Activated CD4-positive, CD25-positive, alpha-beta regulatory T cell treated with anti-CD3 and anti-CD28 coated beads, Interleukin-2, amount 50 U/mL, for 72 hours (primary cell): ENCODE results near the gene BFSP2.
"Not testable (repeated sequence)": the region's sequence is repeated elsewhere in the genome, so short reads cannot be mapped to it uniquely, and the experiment has no call there.

ENCODE experiments used
- DNase-seq: peaks from one replicate; pipeline ENCODE4 v3.0.0; 2021

Gene BFSP2

GRCh38 chr3:133487920-133488540, 88.2 kb downstream of the BFSP2 start:
- peak; percentile 49 for DNase-seq

DNA sequence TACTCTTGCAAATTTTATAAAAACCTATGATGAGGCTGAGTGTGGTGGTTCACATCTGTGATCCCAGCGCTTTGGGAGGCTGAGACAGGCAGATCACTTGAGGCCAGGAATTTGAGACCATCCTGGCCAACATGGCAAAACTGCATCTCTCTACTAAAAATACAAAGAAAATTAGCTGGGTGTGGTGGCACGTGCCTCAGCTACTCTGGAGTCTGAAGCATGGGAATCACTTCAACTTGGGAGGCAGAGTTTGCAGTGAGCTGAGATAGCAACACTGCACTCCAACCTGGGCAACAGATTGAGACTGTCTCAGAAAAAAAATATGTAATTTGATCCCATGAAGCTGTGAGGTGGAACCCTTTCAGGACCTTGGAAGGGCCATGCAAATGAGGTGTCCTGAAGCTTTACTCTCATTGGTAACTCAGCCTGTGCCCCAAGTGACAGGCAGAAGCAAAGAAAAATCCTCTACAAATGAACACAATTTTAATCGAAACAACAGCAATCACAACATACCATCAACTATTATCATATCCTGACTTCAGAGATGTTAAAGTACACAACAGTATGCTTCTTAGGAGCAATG, 89.0 kb downstream of the BFSP2 start:
- no peak for DNase-seq

- no peak for DNase-seq
Observed at GRCh38 chr3:133489466-133490085, 89.7 kb downstream of the BFSP2 start.

DNA sequence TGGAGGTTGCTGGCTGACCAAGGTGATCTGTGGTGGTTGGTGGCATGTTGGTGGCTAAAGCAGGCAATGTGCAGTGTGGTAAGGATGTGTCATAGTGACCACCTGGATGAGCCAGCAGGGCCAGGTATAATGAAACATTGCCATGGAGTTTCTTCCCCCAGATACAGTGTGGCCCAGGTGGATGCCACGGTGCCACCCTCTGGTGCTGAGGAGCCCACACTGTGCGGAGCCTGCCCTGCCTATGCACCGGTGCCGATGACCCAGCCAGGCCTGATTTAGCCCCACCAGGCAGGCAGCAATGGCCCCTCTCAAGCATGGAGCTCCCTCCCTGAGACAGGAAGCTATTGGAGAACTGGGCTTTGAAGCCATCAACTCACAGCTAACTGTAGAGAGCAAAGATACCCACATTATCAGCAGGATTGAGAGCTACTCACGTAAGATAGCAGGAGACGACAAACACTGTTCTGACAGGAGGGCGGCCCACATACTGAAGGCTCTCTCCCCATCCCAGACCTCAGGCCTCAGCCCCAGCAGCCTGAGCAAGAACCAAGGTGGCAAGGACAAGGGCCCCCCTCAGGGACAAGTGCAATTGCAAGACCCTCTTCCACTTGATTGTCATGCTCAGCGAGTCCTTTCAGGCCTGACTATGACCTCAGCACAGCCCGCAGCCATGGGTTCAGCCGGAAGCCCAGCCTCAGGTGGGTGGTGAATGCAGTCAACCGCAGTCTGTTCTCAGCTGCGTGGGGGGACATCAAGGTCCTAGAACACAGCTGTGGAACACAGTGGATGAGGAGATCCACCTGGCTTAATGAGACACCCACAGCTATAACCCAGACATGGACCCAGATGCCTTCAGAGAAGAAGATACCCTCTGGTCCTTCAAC, 90.9 kb downstream of the BFSP2 start:
- DNase-seq, result peak; percentile 57

GRCh38 chr3:133491481-133492059, 91.7 kb downstream of the BFSP2 start:
- DNase-seq, result no peak

DNA sequence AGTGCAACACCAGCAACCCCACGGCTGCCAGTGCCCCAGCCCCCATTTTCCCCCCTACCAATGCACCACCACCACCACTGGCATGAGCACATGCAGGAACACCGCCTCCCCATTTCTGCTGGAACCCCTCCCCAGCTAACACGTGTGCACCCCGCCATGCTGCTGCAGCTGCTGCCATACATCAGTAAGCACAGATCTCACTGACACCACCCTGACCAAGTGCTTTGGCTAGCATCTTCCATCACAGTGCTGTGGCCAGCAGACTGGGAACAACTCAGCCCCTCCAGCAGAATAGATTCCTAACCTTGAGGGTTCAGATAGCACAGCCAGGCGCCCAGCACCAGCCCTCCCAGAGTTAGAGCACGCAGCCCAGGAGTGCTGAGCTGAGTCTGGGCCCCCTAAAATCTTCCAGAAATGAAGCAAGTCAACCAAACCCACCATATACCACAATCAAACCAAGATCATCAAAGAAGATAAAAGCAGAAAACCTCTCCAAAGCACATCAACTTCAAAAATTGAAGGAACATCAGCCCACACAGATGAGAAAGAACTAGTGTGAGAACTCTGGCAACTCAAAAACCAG, 92.4 kb downstream of the BFSP2 start:
- no peak for DNase-seq

DNA sequence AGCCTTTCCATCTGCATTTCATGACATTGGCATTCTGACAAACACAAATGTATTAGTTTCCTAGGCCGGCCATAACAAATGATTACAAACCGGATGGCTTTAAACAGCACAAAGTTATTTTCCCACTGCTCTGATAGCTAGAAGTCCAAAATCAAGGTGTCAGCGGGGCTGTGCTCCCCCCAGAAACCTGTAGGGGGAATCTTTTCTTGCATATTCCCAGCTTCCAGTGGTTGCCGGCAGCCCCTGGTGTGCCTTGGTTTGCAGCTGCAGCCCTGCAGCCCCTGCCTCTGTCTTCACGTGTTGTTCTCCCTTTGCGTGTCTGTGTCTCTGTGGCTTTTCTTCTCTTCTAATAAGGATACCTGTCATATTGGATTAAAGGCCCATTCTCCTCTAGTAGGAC, 94.6 kb downstream of the BFSP2 start:
- DNase-seq, result no peak

DNA sequence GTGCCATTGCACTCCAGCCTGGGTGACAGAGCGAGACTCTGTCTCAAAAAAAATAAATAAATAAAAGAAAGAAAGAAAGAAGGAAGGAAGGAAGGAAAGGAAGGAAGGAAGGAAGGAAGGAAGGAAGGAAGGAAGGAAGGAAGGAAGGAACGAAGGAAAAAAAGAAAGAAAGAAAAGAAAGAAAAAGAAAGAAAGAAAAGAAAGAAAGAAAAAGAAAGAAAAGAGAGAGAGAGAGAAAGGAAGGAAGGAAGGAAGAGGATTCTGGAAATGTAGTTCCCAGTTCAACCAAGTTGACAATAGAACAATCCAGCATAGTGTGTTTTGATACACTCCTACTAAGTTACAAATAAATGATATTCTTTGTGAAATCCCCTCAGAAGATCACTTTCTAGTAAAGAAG, 102.7 kb downstream of the BFSP2 start:
- not testable (repeated sequence) for DNase-seq

- no peak for DNase-seq
Observed at GRCh38 chr3:133503409-133503808, 103.6 kb downstream of the BFSP2 start.

DNA sequence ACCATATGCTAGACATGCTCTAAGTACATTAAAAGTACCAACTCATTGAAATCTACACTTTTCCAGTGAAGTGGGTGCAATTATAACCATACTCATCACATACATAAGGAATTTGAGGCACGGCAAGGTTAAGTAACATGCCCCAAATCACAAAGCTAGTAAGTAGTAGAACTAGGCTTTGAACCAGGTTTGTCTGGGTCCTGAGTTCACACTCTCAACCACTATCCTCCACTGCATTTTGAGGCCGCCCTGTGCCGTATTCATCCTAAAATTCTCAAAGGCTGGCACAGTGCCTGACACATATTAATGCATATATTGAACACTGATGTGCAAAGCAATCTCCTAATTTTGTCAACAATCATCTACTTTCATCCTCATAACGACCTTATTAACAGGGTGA, 104.9 kb downstream of the BFSP2 start:
- DNase-seq, result no peak

- DNase-seq, result no peak
Observed at GRCh38 chr3:133505813-133506212, 106.0 kb downstream of the BFSP2 start.

- no peak for DNase-seq
Observed at GRCh38 chr3:133506215-133506901, 106.5 kb downstream of the BFSP2 start.

GRCh38 chr3:133509488-133509887, 109.6 kb downstream of the BFSP2 start:
- no peak for DNase-seq

- DNase-seq, result no peak
Observed at GRCh38 chr3:133512416-133513089, 112.7 kb downstream of the BFSP2 start.

DNA sequence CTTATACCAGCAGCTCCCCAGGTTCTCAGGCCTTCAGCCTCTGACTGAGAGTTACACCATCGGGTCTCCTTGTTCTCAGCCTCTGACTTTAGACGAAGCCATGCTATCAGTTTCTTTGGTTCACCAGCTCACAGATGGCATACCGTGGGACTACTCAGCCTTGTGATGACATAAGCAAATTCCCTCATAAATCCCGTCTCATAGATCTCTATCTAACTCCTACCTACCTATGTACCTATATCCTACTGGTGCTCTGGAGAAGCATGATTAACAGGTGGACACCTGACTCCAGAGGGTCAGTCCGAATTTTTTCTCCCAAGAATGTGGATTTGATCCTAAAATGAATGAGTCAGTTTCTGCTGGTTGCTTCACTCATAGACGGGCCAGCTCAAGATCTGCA, 114.6 kb downstream of the BFSP2 start:
- DNase-seq, result no peak

- DNase-seq, result no peak
Observed at GRCh38 chr3:133515127-133515526, 115.3 kb downstream of the BFSP2 start.

DNA sequence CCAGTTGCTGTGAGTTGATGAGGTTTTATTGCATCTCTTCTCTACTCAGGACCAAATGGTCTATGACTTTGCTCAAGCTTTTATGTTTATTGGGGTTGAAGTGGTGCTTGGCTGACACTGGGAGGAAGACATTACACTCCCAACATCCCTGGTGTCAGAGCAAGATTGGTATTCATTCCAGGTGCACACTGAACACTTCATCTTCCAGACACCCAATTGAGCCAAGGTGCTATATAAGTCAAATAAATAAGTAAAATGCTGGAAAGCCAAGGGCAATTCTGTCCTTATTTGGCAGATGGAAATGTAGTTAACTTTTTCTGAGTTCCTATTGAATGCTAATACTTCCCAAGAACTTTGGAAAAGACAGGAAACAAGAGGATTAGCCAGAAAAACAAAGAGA, 120.4 kb downstream of the BFSP2 start:
- no peak for DNase-seq

GRCh38 chr3:133520938-133521337, 121.1 kb downstream of the BFSP2 start:
- DNase-seq, result not testable (repeated sequence)

DNA sequence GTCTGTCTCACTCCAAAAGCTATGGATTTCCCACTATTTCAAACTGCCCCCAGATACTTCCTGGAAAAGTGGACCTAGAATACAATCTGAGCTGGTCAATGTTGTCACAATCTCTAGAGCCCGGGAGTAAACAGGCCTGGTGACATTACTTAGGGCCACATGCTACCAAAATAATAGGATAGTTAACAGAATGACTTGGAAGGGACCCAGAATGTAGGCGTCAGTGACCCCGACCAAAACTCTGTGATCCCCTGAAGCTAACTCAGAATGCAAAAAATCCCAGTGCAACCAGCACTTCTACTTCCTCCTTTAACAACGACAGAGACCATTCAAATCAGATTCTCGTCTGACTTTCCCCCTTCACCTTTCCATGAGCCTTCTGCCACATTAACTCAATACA, 122.1 kb downstream of the BFSP2 start:
- DNase-seq, result no peak

DNA sequence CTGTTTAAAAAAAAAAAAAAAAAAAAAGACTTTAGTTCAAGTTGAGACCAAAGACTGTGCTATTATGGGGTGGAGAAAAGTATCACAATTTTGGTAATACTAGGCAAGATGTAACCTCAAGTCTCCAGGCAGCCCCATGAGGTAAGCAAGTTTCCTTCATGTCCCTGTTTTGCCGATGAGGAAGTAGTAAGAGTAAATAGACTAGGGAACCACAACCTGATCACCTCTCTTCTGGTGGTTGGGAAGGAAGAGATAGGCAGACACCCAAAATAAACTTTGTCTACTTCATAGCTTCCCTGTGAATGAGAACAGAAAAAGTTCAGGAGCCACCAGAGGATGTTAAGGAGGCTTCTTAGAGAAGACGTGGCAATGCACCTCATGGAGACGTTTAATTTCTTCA, 123.9 kb downstream of the BFSP2 start:
- DNase-seq, result not testable (repeated sequence)
